Liver (tissue), 9 donors: ENCODE results near the gene USF2. TPM values are rescaled to one million over a fixed set of nuclear protein-coding genes. Genes with fewer than 3 reads are reported as not detected.

Experiments used
- DNase-seq: peaks from one replicate; pipeline ENCODE4 v3.0.0-alpha.2; 2017; ENCODE audit warnings: low spot score
- H3K27ac ChIP-seq, 2 donors: one replicate each; pipeline ENCODE4 v1.7.0; 2013; ENCODE audit warnings: inconsistent platforms in 2 of 2, low read length in 2 of 2, control low read depth in 1 of 2, low read depth in 1 of 2, mild to moderate bottlenecking in 1 of 2
- H3K27me3 ChIP-seq, 4 donors: one replicate each; pipeline versions ENCODE4 v1.6.1 to v1.7.0; 2013; ENCODE audit warnings: low read length in 3 of 4, inconsistent platforms in 1 of 4, mild to moderate bottlenecking in 1 of 4, moderate library complexity in 1 of 4; ENCODE audit not compliant: control insufficient read depth in 4 of 4, insufficient read depth in 4 of 4
- H3K36me3 ChIP-seq, 4 donors: one replicate each; pipeline versions ENCODE4 v1.6.1 to v1.7.0; 2013; ENCODE audit warnings: low read length in 3 of 4, mild to moderate bottlenecking in 3 of 4, low read depth in 1 of 4, moderate library complexity in 1 of 4; ENCODE audit not compliant: control insufficient read depth in 4 of 4, insufficient read depth in 3 of 4
- H3K4me1 ChIP-seq, 4 donors: one replicate each; pipeline versions ENCODE4 v1.6.1 to v1.7.0; 2013; ENCODE audit warnings: low read length in 3 of 4, mild to moderate bottlenecking in 3 of 4, moderate library complexity in 1 of 4; ENCODE audit not compliant: control insufficient read depth in 4 of 4, insufficient read depth in 4 of 4
- H3K4me3 ChIP-seq, 3 donors: one replicate each; pipeline versions ENCODE4 v1.6.1 to v1.7.0; 2013; ENCODE audit warnings: low read length in 3 of 3, control low read depth in 1 of 3, low read depth in 1 of 3, mild to moderate bottlenecking in 1 of 3
- H3K9ac ChIP-seq, 2 donors: one replicate each; pipeline ENCODE4 v1.7.0; 2013; ENCODE audit warnings: low read length in 2 of 2, mild to moderate bottlenecking in 2 of 2, moderate library complexity in 2 of 2, control low read depth in 1 of 2, low read depth in 1 of 2
- H3K9me3 ChIP-seq, 4 donors: one replicate each; pipeline versions ENCODE4 v1.6.1 to v1.7.0; 2013; ENCODE audit warnings: low read length in 3 of 4; ENCODE audit not compliant: control insufficient read depth in 4 of 4
- ATF3 ChIP-seq: IDR thresholded peaks from 2 replicates; pipeline ENCODE4 v1.6.1; 2016; ENCODE audit warnings: antibody characterized with exemption
- EGR1 ChIP-seq, 2 donors: IDR thresholded peaks; 2 replicates each; pipeline ENCODE4 v1.6.1; 2016 to 2018; ENCODE audit warnings: antibody characterized with exemption in 2 of 2, low read depth in 2 of 2
- FOXA1 ChIP-seq: IDR thresholded peaks from 2 replicates; pipeline ENCODE4 v1.6.1; 2016; ENCODE audit warnings: antibody characterized with exemption
- GABPA ChIP-seq, 2 donors: IDR thresholded peaks in 1 of 2; conservative IDR thresholded peaks in 1 of 2; 2 replicates each; pipeline ENCODE4 v1.6.1; 2016; ENCODE audit warnings: antibody characterized with exemption in 2 of 2, mild to moderate bottlenecking in 1 of 2, moderate library complexity in 1 of 2
- HNF4A ChIP-seq, 2 donors: conservative IDR thresholded peaks; 2 replicates each; pipeline ENCODE4 v1.6.1; 2016; ENCODE audit warnings: antibody characterized with exemption in 2 of 2, mild to moderate bottlenecking in 2 of 2
- MAX ChIP-seq: IDR thresholded peaks from 2 replicates; pipeline ENCODE4 v1.6.1; 2016; ENCODE audit warnings: antibody characterized with exemption
- RAD21 ChIP-seq, 2 donors: IDR thresholded peaks; 2 replicates each; pipeline ENCODE4 v1.6.1; 2016; ENCODE audit warnings: antibody characterized with exemption in 2 of 2, mild to moderate bottlenecking in 2 of 2
- REST ChIP-seq: IDR thresholded peaks from 2 replicates; pipeline ENCODE4 v1.6.1; 2016; ENCODE audit warnings: antibody characterized with exemption, mild to moderate bottlenecking
- RXRA ChIP-seq, 2 donors: IDR thresholded peaks; 2 replicates each; pipeline ENCODE4 v1.6.1; 2017 to 2018; ENCODE audit warnings: antibody characterized with exemption in 2 of 2, mild to moderate bottlenecking in 1 of 2
- SP1 ChIP-seq: IDR thresholded peaks from 2 replicates; pipeline ENCODE4 v1.6.1; 2018; ENCODE audit warnings: antibody characterized with exemption, mild to moderate bottlenecking
- TAF1 ChIP-seq: conservative IDR thresholded peaks from 2 replicates; pipeline ENCODE4 v1.6.1; 2016; ENCODE audit warnings: antibody characterized with exemption, mild to moderate bottlenecking
- ZBTB33 ChIP-seq: IDR thresholded peaks from 2 replicates; pipeline ENCODE4 v1.6.1; 2016; ENCODE audit warnings: antibody characterized with exemption
- WGBS: extraction: QIAGEN DNeasy Blood & Tissue Kit; methylation state at CpG from one replicate; pipeline ENCODE4 v1.1.7; 2013; 5-methylcytosine and 5-hydroxymethylcytosine counted together
- polyA plus RNA-seq, 2 donors: library from polyadenylated mRNA; stranded (reverse) in 1 of 2; unstranded in 1 of 2; fragments of 200-250 nt in 1 of 2; fragments of >200 nt in 1 of 2; fragmentation: Nextera tagmentation in 1 of 2; extraction: Ambion mirVana in 1 of 2; gene quantifications; one replicate each; pipeline versions ENCODE4 v1.2.1 to v1.2.3, GENCODE V29; 2013 to 2015
- total RNA-seq, 2 donors: library from RNA; depleted of rRNA; stranded (reverse); fragments of >200 nt; gene quantifications; one replicate each; pipeline ENCODE4 v1.2.3, GENCODE V29; 2014
- donor health status: healthy.
- donor health status: healthy.
- donor health status: healthy.
- donor health status: healthy.
- donor health status: healthy.

Gene USF2
- total and polyA plus RNA-seq, 4 donors = 22.8 to 85.9 (median 55.9) TPM

GRCh38 chr19:35249848-35250711 is 18.7 kb upstream of the USF2 start:
- Histone ChIP-seq H3K27me3 (no peaks in the 10 kb centered on the region), H3K4me3 (peak overlapping the region; percentile 60 to 97 (median 75)), H3K4me1 (peaks cover 2 to 50% (median 35%) of the 10 kb centered on the region in 4 donors), H3K27ac (peak overlapping the region; percentile 97 to 99), H3K9me3 (no peaks in the 10 kb centered on the region), H3K36me3 (peaks cover 3 to 9% (median 6%) of the 10 kb centered on the region in 4 donors), H3K9ac (peak overlapping the region; percentile 76 to 83)
- peak; percentile 14 for TF ChIP-seq MAX
- TF ChIP-seq ATF3 = no peak
- TF ChIP-seq RXRA (IDR thresholded peaks at IDR 0.05) = peak; percentile 36 to 77
- peak; percentile 22 to 40 for TF ChIP-seq HNF4A (conservative IDR thresholded peaks at IDR 0.05)
- no peak for DNase-seq
- 46% methylated on average over 34 of the region's 34 CpGs for WGBS

GRCh38 chr19:35251456-35251855 is 17.3 kb upstream of the USF2 start:
- no peak overlapping the region for H3K4me3 ChIP-seq
- DNase-seq = no peak
- no peak overlapping the region for H3K9ac ChIP-seq
- no peaks in the 10 kb centered on the region for H3K9me3 ChIP-seq
- peaks cover 2 to 60% (median 40%) of the 10 kb centered on the region in 4 donors for H3K4me1 ChIP-seq
- H3K27ac ChIP-seq = no peak overlapping the region
- peaks cover 3 to 15% (median 6%) of the 10 kb centered on the region in 4 donors for H3K36me3 ChIP-seq
- no peaks in the 10 kb centered on the region for H3K27me3 ChIP-seq
- 92% methylated on average over 2 of the region's 2 CpGs for WGBS
- no peak for TF ChIP-seq RXRA (IDR thresholded peaks at IDR 0.05)

GRCh38 chr19:35253316-35254286 is 15.2 kb upstream of the USF2 start:
- Histone ChIP-seq H3K27me3 (no peaks in the 10 kb centered on the region), H3K4me1 (peaks cover 6 to 74% (median 48%) of the 10 kb centered on the region in 4 donors), H3K9me3 (no peaks in the 10 kb centered on the region), H3K27ac (no peak overlapping the region), H3K4me3 (no peak overlapping the region), H3K36me3 (peaks cover 3 to 15% (median 6%) of the 10 kb centered on the region in 4 donors), H3K9ac (no peak overlapping the region)
- TF ChIP-seq GABPA (IDR thresholded peaks at IDR 0.05 in 1 of 2, conservative IDR thresholded peaks at IDR 0.05 in 1 of 2) (no peak), TAF1 (no peak), REST (no peak), SP1 (no peak), RAD21 (IDR thresholded peaks at IDR 0.05) (no peak), RXRA (IDR thresholded peaks at IDR 0.05) (no peak), EGR1 (IDR thresholded peaks at IDR 0.05; ENCODE audit: low read depth in 2 of 2) (no peak), ZBTB33 (no peak), HNF4A (conservative IDR thresholded peaks at IDR 0.05) (no peak), FOXA1 (no peak)
- 86% methylated on average over 9 of the region's 9 CpGs for WGBS
- DNase-seq = no peak
